IPS-15b (cell line): ENCODE data around the gene CCK.
"Not testable (repeated sequence)": the region's sequence is repeated elsewhere in the genome, so short reads cannot be mapped to it uniquely, and the experiment has no call there.

Source experiments
- H3K27me3 ChIP-seq: one replicate; pipeline ENCODE4 v1.6.1; 2013; ENCODE audit warnings: low read length; ENCODE audit not compliant: control insufficient read depth, insufficient read depth
- H3K36me3 ChIP-seq: one replicate; pipeline ENCODE4 v1.6.1; 2013; ENCODE audit warnings: low read length; ENCODE audit not compliant: control insufficient read depth, insufficient read depth
- H3K4me1 ChIP-seq: one replicate; pipeline ENCODE4 v1.6.1; 2013; ENCODE audit warnings: mild to moderate bottlenecking, low read length; ENCODE audit not compliant: control insufficient read depth, insufficient read depth
- H3K4me3 ChIP-seq: one replicate; pipeline ENCODE4 v1.5.1; 2013; ENCODE audit warnings: low read depth, low read length
- H3K9ac ChIP-seq: one replicate; pipeline ENCODE4 v1.6.1; 2013; ENCODE audit warnings: low read depth, mild to moderate bottlenecking, low read length
- H3K9me3 ChIP-seq: one replicate; pipeline ENCODE4 v1.6.1; 2013; ENCODE audit warnings: mild to moderate bottlenecking, low read length; ENCODE audit not compliant: control insufficient read depth, insufficient read depth

Gene CCK

GRCh38 chr3:42289026-42289425 lies 23.0 kb upstream of the CCK start:
- Histone ChIP-seq H3K9me3 (no peaks in the 10 kb centered on the region), H3K4me3 (no peak overlapping the region)

GRCh38 chr3:42288385-42288784 lies 22.4 kb upstream of the CCK start:
- H3K36me3 ChIP-seq: no peaks in the 10 kb centered on the region
- H3K4me1 ChIP-seq: no peaks in the 10 kb centered on the region
- H3K9me3 ChIP-seq: no peaks in the 10 kb centered on the region
- no peaks in the 10 kb centered on the region for H3K27me3 ChIP-seq
- H3K9ac ChIP-seq: no peak overlapping the region
- H3K4me3 ChIP-seq: no peak overlapping the region

More at GRCh38 chr3:42289026-42289425, 23.0 kb upstream of the CCK start:
- Histone ChIP-seq H3K4me1 (no peaks in the 10 kb centered on the region), H3K27me3 (no peaks in the 10 kb centered on the region), H3K36me3 (no peaks in the 10 kb centered on the region), H3K9ac (no peak overlapping the region)

- H3K36me3 ChIP-seq, H3K27me3 ChIP-seq, H3K9me3 ChIP-seq, H3K9ac ChIP-seq, H3K4me1 ChIP-seq, H3K4me3 ChIP-seq: not testable (repeated sequence)
These were observed 21.4 kb upstream of the CCK start for GRCh38 chr3:42287423-42287822.

GRCh38 chr3:42277676-42278075 lies 11.7 kb upstream of the CCK start:
- H3K9ac ChIP-seq: no peak overlapping the region
- no peaks in the 10 kb centered on the region for H3K36me3 ChIP-seq
- H3K9me3 ChIP-seq: peaks cover 12% of the 10 kb centered on the region
- peaks cover 2% of the 10 kb centered on the region for H3K27me3 ChIP-seq
- no peaks in the 10 kb centered on the region for H3K4me1 ChIP-seq
- H3K4me3 ChIP-seq: no peak overlapping the region

GRCh38 chr3:42276141-42277132 lies 10.5 kb upstream of the CCK start:
- Histone ChIP-seq H3K9me3 (peaks cover 12% of the 10 kb centered on the region), H3K9ac (no peak overlapping the region), H3K36me3 (no peaks in the 10 kb centered on the region), H3K27me3 (peaks cover 2% of the 10 kb centered on the region), H3K4me3 (no peak overlapping the region), H3K4me1 (no peaks in the 10 kb centered on the region)

- Histone ChIP-seq H3K4me3 (no peak overlapping the region), H3K9me3 (peaks cover 10% of the 10 kb centered on the region), H3K4me1 (no peaks in the 10 kb centered on the region)
These were observed 9.2 kb upstream of the CCK start for GRCh38 chr3:42275217-42275616.

GRCh38 chr3:42274266-42274665 lies 8.3 kb upstream of the CCK start:
- H3K27me3 ChIP-seq: peaks cover 4% of the 10 kb centered on the region
- H3K4me1 ChIP-seq: no peaks in the 10 kb centered on the region
- H3K4me3 ChIP-seq: no peak overlapping the region
- no peaks in the 10 kb centered on the region for H3K36me3 ChIP-seq
- H3K9ac ChIP-seq: no peak overlapping the region
- peaks cover under 1% of the 10 kb centered on the region for H3K9me3 ChIP-seq

More at GRCh38 chr3:42275217-42275616, 9.2 kb upstream of the CCK start:
- no peak overlapping the region for H3K9ac ChIP-seq
- no peaks in the 10 kb centered on the region for H3K36me3 ChIP-seq
- H3K27me3 ChIP-seq: peaks cover 4% of the 10 kb centered on the region

- Histone ChIP-seq H3K4me3 (no peak overlapping the region), H3K4me1 (no peaks in the 10 kb centered on the region), H3K36me3 (no peaks in the 10 kb centered on the region), H3K9me3 (no peaks in the 10 kb centered on the region), H3K9ac (no peak overlapping the region), H3K27me3 (peaks cover 5% of the 10 kb centered on the region)
These were observed 7.4 kb upstream of the CCK start for GRCh38 chr3:42273361-42273760.

- H3K4me3 ChIP-seq: no peak overlapping the region
- peaks cover 12% of the 10 kb centered on the region for H3K27me3 ChIP-seq
- H3K9ac ChIP-seq: no peak overlapping the region
- no peaks in the 10 kb centered on the region for H3K9me3 ChIP-seq
- H3K36me3 ChIP-seq: no peaks in the 10 kb centered on the region
- H3K4me1 ChIP-seq: no peaks in the 10 kb centered on the region
These were observed 5.8 kb upstream of the CCK start for GRCh38 chr3:42271786-42272185.

GRCh38 chr3:42270561-42270960 lies 4.6 kb upstream of the CCK start:
- Histone ChIP-seq H3K9me3 (no peaks in the 10 kb centered on the region), H3K36me3 (no peaks in the 10 kb centered on the region), H3K27me3 (peaks cover 16% of the 10 kb centered on the region), H3K4me1 (no peaks in the 10 kb centered on the region), H3K9ac (no peak overlapping the region), H3K4me3 (no peak overlapping the region)

- Histone ChIP-seq H3K36me3 (no peaks in the 10 kb centered on the region), H3K9ac (no peak overlapping the region), H3K4me3 (no peak overlapping the region), H3K27me3 (peaks cover 25% of the 10 kb centered on the region), H3K4me1 (no peaks in the 10 kb centered on the region), H3K9me3 (no peaks in the 10 kb centered on the region)
These were observed 3.7 kb upstream of the CCK start for GRCh38 chr3:42269647-42270046.

GRCh38 chr3:42267878-42268277 lies 1.9 kb upstream of the CCK start:
- Histone ChIP-seq H3K27me3 (peaks cover 40% of the 10 kb centered on the region), H3K36me3 (no peaks in the 10 kb centered on the region), H3K4me3 (no peak overlapping the region), H3K9me3 (no peaks in the 10 kb centered on the region), H3K4me1 (peaks cover 1% of the 10 kb centered on the region), H3K9ac (no peak overlapping the region)
